Measurements from ENCODE around the gene PGM2L1. TPM values are rescaled to one million over a fixed set of nuclear protein-coding genes. Genes with fewer than 3 reads are reported as not detected.
"Not testable (repeated sequence)": the region's sequence is repeated elsewhere in the genome, so short reads cannot be mapped to it uniquely, and the experiment has no call there.

The PGM2L1 gene
- total RNA-seq, 2 experiments from 2014 or later: 8.4 to 9.9 TPM

DNA sequence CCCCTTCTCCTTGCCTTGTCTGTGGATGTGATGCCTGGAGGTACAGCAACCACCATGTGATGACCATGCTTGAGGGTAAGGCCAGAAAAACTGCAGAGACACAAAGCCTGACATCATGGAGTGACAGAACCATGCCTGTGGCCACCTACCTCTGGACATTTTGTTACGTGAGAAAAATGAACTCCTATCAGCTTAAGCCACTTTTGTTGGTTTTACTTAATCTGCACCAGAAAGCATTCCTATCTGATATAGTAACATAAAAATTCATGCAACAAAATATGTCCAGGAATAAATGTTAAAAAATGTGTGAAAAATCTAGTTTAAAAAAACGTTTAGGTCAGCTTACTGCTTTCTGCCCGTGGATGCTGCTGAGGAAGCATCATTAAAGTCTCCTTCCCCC lies 44.2 kb downstream of the PGM2L1 start:
- Mint-ChIP-seq H3K27me3 (no peaks in the 10 kb centered on the region), H3K4me1 (peaks cover 7% of the 10 kb centered on the region), H3K36me3 (ENCODE audit: low read depth) (peaks cover 20% of the 10 kb centered on the region), H3K4me3 (no peak overlapping the region), H3K27ac (no peak overlapping the region), H3K9me3 (no peaks in the 10 kb centered on the region)
- no peak for DNase-seq
- ChIA-PET POLR2A (no interaction called here), CTCF (interaction anchor here (0.6 kb wide), 2 partner anchors 122 to 1237 kb away, joined by 3 read pairs; no protein-coding TSS in a partner anchor)

DNA sequence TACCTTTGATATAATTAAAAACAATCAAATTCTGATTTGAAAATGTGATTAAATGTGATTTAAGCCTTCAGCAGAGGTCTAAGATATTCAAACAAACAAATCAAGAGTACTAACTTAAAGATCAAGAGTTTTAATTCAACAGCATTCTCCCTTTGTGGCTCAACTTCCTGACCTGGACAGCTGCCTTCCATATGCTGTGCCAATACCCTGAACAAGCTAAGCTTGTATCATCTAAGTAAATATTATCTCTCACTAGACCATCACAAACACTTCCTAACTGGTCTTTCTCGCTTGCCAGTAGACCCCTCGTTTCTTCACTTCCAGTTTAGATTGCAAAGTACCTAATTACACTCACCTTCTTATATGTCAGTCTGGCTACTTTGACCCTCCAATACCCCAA lies 50.9 kb downstream of the PGM2L1 start:
- Mint-ChIP-seq H3K36me3 (ENCODE audit: low read depth) (peaks cover 16% of the 10 kb centered on the region), H3K4me1 (no peaks in the 10 kb centered on the region), H3K4me3 (no peak overlapping the region), H3K9me3 (no peaks in the 10 kb centered on the region), H3K27me3 (no peaks in the 10 kb centered on the region), H3K27ac (no peak overlapping the region)
- ChIA-PET CTCF (no interaction called here), POLR2A (no interaction called here)
- no peak for DNase-seq

DNA sequence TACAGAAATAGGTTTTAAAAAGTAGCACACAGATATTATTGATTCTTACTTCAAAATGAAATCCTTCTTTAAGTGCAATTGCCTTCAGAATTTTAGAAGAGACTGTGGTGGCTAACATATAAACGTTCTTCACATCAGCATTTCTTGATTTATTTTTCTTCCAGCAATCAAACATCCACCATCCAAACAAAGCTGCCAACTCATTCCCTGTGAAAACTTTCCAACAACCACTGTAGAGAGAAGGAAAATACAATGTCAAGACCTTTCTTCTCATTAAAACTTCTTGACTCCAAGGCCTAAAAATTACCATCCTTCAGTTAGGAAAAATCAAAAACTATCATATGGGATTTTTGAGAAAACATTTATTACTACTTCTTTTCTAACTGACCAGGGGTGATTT lies 52.8 kb downstream of the PGM2L1 start:
- no peak for DNase-seq
- CTCF ChIA-PET: interaction anchor here (0.6 kb wide), 1 partner anchor 25 kb away, joined by 3 read pairs; no protein-coding TSS in a partner anchor
- no peak overlapping the region for H3K27ac Mint-ChIP-seq

DNA sequence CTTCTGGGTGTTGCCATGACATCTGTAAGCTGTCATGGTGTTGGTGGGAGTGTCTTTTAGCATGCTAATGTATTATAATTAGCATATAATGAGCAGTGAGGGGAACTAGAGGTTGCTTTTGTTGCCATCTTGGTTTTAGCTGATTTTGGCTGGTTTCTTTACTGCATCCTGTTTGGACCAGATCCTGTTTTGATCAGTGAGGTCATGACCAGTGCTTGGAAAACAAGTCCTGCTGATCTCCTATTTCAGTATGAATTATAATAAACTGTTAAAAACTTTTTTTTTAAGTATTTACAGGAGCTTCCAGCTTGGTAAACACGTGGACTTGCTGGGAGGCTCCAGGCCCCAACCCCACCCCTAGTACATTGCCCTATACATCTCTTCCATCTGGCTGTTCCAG lies 56.3 kb downstream of the PGM2L1 start:
- ChIA-PET CTCF (no interaction called here), POLR2A (no interaction called here)
- no peaks in the 10 kb centered on the region for H3K27me3 Mint-ChIP-seq
- peaks cover 2% of the 10 kb centered on the region for H3K4me1 Mint-ChIP-seq
- H3K9me3 Mint-ChIP-seq: no peaks in the 10 kb centered on the region
- no peak overlapping the region for H3K27ac Mint-ChIP-seq
- H3K4me3 Mint-ChIP-seq: no peak overlapping the region
- peaks cover 28% of the 10 kb centered on the region for H3K36me3 Mint-ChIP-seq (ENCODE audit: low read depth)
- DNase-seq: no peak

More for the DNA sequence above, 52.8 kb downstream of the PGM2L1 start:
- Mint-ChIP-seq H3K9me3 (no peaks in the 10 kb centered on the region), H3K27me3 (no peaks in the 10 kb centered on the region), H3K4me3 (no peak overlapping the region), H3K4me1 (peaks cover 2% of the 10 kb centered on the region), H3K36me3 (ENCODE audit: low read depth) (peaks cover 27% of the 10 kb centered on the region)
- POLR2A ChIA-PET: no interaction called here

DNA sequence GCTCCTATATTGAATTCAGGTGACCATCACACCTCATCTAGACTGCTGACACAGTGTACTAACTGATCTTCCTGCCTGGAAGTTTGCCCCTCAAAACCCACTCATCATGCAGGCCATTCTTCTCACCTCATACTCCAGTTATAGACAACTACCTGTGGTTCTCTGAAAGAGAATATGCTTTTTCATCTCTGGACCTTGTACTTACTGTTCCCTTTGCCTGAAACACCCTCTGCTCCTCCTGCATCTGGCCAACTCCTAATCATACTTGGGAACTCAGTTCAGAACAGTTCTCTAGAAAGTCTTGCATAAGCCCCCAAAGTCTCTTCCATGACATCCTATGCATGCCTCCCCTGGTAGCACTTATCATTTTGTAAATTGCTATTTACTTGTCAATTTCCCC lies 58.6 kb downstream of the PGM2L1 start:
- Mint-ChIP-seq H3K27me3 (no peaks in the 10 kb centered on the region), H3K4me1 (peaks cover 2% of the 10 kb centered on the region), H3K36me3 (ENCODE audit: low read depth) (peaks cover 24% of the 10 kb centered on the region), H3K9me3 (no peaks in the 10 kb centered on the region), H3K4me3 (no peak overlapping the region), H3K27ac (no peak overlapping the region)
- ChIA-PET CTCF (no interaction called here), POLR2A (no interaction called here)
- no peak for DNase-seq

DNA sequence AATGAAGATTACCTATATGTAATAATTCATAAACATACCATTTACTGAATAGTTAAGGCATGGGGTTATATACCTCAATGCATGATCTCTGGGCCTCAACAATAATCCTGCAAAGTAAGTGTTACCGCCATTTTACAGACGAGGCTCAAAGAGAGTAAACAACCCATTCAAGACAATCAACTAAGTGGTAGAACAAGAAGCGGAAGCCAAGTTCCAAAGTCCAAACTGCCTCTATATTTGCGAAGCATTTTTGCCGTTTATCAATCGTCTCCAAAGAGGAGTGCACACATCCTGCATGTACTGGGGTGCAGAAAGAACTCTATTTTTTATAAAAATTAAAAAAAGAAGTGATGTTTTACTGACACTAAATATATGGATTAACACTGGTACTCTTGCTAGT lies 59.3 kb downstream of the PGM2L1 start:
- no peaks in the 10 kb centered on the region for H3K9me3 Mint-ChIP-seq
- peaks cover 21% of the 10 kb centered on the region for H3K36me3 Mint-ChIP-seq (ENCODE audit: low read depth)
- no peaks in the 10 kb centered on the region for H3K27me3 Mint-ChIP-seq
- H3K4me1 Mint-ChIP-seq: peaks cover 2% of the 10 kb centered on the region
- ChIA-PET POLR2A (no interaction called here), CTCF (no interaction called here)
- no peak for DNase-seq
- H3K27ac Mint-ChIP-seq: no peak overlapping the region
- H3K4me3 Mint-ChIP-seq: no peak overlapping the region

DNA sequence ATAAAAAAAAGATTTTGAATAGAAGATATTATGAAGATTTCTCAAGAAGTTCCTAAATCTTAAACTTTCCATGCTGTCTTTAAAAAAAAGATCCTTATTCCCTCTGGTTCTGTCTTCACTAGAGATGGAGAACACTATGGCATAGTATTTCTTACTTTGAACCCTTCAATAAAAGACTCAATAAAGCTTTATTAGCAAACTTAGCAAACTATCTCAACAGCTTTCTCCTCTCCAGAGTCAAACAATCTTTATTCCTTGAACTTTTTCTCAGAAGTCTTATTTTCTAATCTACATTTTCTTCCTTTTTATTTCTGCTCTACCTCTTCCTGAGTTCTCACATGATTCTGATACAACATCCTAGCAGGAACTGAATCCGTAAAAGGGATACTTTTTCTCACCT lies 65.0 kb downstream of the PGM2L1 start:
- H3K9me3 Mint-ChIP-seq: no peaks in the 10 kb centered on the region
- H3K4me1 Mint-ChIP-seq: no peaks in the 10 kb centered on the region
- DNase-seq: no peak
- H3K27ac Mint-ChIP-seq: no peak overlapping the region
- no peaks in the 10 kb centered on the region for H3K27me3 Mint-ChIP-seq
- ChIA-PET CTCF (no interaction called here), POLR2A (no interaction called here)
- H3K4me3 Mint-ChIP-seq: no peak overlapping the region
- peaks cover 4% of the 10 kb centered on the region for H3K36me3 Mint-ChIP-seq (ENCODE audit: low read depth)

DNA sequence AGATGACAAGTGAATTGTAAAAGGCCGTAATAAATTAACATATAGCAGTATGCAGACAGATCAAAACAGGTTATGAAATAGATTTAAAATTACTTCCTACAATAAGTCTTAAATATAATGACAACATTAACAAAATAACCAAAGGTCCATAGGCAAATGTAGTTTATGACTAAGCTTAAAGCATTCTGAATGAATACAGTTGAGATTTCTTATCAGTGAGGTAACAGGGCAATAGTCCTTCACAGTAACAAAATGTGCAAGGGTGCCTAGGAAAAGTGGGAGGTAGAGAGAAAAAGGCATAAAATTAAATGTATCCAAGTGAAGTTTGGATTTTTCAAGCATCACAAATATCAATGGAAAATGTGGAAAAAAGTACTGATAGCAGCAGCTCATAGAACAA lies 65.9 kb downstream of the PGM2L1 start:
- CTCF ChIA-PET: no interaction called here
- H3K27ac Mint-ChIP-seq: no peak overlapping the region
- no peaks in the 10 kb centered on the region for H3K4me1 Mint-ChIP-seq
- H3K27me3 Mint-ChIP-seq: no peaks in the 10 kb centered on the region
- DNase-seq: no peak
- H3K9me3 Mint-ChIP-seq: no peaks in the 10 kb centered on the region
- no peaks in the 10 kb centered on the region for H3K36me3 Mint-ChIP-seq (ENCODE audit: low read depth)
- H3K4me3 Mint-ChIP-seq: no peak overlapping the region
- POLR2A ChIA-PET: no interaction called here

DNA sequence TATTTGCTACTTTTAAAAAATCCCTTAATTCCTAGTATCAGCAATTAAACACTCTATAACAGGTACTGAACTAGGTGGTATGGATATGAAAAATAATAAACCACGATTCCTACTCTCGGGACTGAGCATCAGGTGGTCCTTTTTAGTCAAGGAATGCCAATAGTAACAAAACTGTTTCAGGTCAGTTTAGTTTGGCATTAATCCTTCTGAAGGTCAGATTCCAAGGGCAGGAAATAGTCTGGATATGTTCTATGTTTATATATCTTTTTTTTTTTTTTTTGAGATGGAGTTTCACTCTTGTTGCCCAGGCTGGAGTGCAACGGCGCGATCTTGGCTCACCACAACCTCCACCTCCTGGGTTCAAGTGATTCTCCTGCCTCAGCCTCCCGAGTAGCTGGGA lies 67.2 kb downstream of the PGM2L1 start:
- H3K27ac Mint-ChIP-seq; H3K36me3 Mint-ChIP-seq (ENCODE audit: low read depth); H3K4me1 Mint-ChIP-seq; H3K27me3 Mint-ChIP-seq; H3K4me3 Mint-ChIP-seq; H3K9me3 Mint-ChIP-seq; POLR2A ChIA-PET; DNase-seq; CTCF ChIA-PET: not testable (repeated sequence)

DNA sequence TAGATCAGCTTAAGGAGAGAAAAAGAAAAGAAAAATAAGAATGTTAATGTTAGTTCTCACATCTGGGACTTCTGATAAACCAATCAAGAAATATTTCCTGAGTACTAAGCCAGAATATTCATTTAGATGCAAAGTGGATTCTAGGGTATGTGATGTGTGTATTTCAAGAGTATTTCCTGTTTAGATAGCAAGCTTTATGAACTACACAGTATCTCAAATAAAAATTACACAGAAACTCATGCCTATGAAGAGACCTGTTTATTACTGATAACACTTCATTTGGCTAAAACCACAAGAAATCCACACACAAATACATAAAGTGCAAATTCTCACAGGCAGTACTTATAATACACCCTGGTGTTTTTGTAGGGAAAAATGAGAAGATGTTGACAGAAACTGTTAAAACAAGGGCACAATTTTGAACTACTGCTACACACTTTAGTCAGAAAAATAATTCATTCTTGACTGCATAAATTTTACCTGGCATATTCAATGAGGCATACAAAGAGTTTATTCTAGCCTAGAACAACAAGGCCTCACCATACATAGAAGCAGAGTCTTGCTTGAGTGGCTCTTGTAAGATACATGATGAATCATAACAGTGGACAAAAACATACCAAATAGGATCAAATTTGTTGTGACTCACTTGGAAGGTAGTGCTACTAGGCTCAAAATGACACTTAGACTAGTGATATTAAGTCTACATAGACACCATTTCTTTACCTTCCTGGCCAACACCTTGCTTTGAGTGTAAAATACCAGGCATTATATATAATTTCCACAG lies 68.0 kb downstream of the PGM2L1 start:
- H3K4me3 Mint-ChIP-seq: no peak overlapping the region
- H3K27me3 Mint-ChIP-seq: no peaks in the 10 kb centered on the region
- H3K9me3 Mint-ChIP-seq: no peaks in the 10 kb centered on the region
- CTCF ChIA-PET: interaction anchor here (0.5 kb wide), 1 partner anchor 47 kb away, joined by 3 read pairs; no protein-coding TSS in a partner anchor
- POLR2A ChIA-PET: no interaction called here
- no peaks in the 10 kb centered on the region for H3K36me3 Mint-ChIP-seq (ENCODE audit: low read depth)
- no peak overlapping the region for H3K27ac Mint-ChIP-seq
- no peaks in the 10 kb centered on the region for H3K4me1 Mint-ChIP-seq
- DNase-seq: no peak

DNA sequence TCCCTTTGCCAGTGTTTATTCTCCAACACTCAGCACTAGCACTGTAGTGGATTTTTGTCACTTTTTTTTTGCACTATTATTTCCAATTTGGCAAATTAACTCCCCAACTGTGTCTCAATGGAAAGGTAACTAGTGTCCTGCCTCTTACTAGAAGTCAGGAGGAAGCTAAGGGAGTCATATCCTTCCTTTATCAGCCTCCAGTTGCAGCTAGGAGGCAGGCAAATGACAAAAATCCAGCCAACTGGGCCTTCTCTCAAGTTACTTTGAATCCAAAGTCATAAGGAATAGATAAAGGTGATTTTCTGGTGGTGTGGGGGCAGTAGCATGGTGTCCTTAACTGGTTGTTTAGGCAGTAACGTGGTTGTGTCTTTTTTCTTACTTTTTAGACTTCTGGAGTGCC lies 71.2 kb downstream of the PGM2L1 start:
- Mint-ChIP-seq H3K27me3 (peaks cover 4% of the 10 kb centered on the region), H3K27ac (no peak overlapping the region), H3K4me1 (no peaks in the 10 kb centered on the region), H3K4me3 (no peak overlapping the region), H3K9me3 (no peaks in the 10 kb centered on the region), H3K36me3 (ENCODE audit: low read depth) (no peaks in the 10 kb centered on the region)
- ChIA-PET POLR2A (no interaction called here), CTCF (no interaction called here)
- DNase-seq: no peak

DNA sequence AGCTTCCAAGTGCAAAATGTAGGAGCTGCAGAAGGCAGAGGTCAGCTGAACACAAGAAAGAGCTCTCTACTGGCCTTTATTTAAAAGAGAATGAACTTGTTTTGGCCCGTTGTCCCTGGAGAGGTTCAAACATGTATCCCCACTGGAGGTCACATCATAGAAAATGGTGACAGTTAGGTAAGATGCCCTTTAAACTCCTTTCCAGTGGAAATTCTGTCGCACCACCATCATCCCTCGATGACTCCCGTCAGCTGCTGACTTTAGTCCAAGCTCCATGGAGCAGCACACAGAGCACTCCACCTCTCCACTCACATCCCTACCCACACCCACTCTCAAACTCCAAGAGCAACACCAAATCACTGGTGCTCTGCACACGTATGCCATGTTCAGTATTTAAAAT lies 71.6 kb downstream of the PGM2L1 start:
- peaks cover 4% of the 10 kb centered on the region for H3K27me3 Mint-ChIP-seq
- CTCF ChIA-PET: no interaction called here
- H3K36me3 Mint-ChIP-seq (ENCODE audit: low read depth): no peaks in the 10 kb centered on the region
- no peak overlapping the region for H3K4me3 Mint-ChIP-seq
- DNase-seq: no peak
- H3K4me1 Mint-ChIP-seq: no peaks in the 10 kb centered on the region
- no peak overlapping the region for H3K27ac Mint-ChIP-seq
- no peaks in the 10 kb centered on the region for H3K9me3 Mint-ChIP-seq
- POLR2A ChIA-PET: interaction anchor here (0.6 kb wide), 1 partner anchor 29 kb away, joined by 8 read pairs; no protein-coding TSS in a partner anchor

DNA sequence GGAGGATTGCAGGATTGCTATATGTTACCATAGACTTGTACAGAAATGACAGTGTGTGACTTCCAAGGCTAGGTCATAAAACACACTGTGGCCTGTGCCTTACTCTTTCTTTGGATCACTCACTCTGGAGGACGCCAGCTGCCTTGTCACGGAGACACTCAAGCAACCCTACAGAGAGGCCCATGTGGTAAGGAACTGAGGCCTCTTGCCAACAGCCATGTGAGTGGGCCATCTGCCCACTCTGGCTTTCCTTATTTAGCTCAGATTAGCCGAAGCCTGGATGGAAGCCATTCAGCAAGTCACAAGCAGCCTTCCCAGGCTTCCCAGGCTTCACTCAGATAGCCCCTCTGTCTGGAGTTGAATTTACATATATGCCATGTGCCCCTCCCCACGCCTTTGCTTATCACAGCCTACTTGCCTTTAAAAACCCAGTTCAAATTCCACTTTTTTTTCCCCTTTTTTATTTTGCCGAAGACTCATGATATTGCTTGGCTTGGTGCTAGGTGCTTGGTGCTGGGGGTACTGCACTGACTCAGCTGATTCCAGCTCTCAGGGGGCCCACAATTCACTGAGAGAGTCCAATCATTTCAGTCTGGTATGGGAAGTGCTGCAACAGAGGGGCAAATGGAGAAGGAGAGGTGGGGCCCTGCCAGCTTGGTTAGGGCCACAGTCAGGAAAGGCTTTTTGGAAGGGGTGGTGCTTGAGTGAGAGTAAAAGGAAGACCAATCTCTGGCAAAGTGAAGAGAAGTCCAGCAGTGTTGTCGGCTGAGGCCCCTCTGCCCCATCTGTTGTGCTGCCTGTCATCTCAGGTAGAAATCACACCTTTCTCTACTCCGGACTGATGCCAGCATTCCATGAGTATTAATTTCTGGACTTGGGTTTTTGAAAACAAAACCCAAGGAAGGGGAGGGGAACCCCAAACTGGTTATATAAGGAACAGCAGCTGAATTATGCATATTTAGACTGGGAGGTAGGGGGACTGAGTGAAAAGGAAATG lies 72.3 kb downstream of the PGM2L1 start:
- Mint-ChIP-seq H3K27me3 (peaks cover 4% of the 10 kb centered on the region), H3K4me1 (no peaks in the 10 kb centered on the region), H3K9me3 (no peaks in the 10 kb centered on the region), H3K36me3 (ENCODE audit: low read depth) (no peaks in the 10 kb centered on the region), H3K27ac (no peak overlapping the region), H3K4me3 (no peak overlapping the region)
- ChIA-PET CTCF (no interaction called here), POLR2A (interaction anchor here (0.6 kb wide), 1 partner anchor 30 kb away, joined by 8 read pairs; no protein-coding TSS in a partner anchor)
- no peak for DNase-seq
